Panc1 (cell line): ENCODE data around the gene CDK6. TPM values are rescaled to one million over a fixed set of nuclear protein-coding genes. Genes with fewer than 3 reads are reported as not detected.

ENCODE experiments used
- ATAC-seq: fragments of 200-7000 bp; cut with Tn5 transposase; 2 replicates; pipeline ENCODE4 v1.9.1; 2020; ENCODE audit warnings: mild to moderate bottlenecking, moderate library complexity
- BruUV-seq: library from RNA; stranded (reverse); fragments of 400-500 nt; replicated peaks from 2 replicates; lab custom pipeline; 2021; lab: Mats Ljungman, UMichigan
- CTCF ChIA-PET: fragments of 300-600 bp; sonication (Branson Sonifier 250); formaldehyde crosslinking; loops from one replicate; lab custom pipeline; 2022; ENCODE audit warnings: antibody characterized with exemption; lab: Charles Lee
- POLR2A ChIA-PET: fragments of 300-600 bp; sonication (Branson Sonifier 250); formaldehyde crosslinking; loops from one replicate; lab custom pipeline; 2022; ENCODE audit warnings: antibody characterized with exemption; lab: Charles Lee
- DNase-seq: peaks from one replicate; pipeline ENCODE4 v3.0.0-alpha.2; 2010; ENCODE audit warnings: low read depth, low spot score
- H3K27ac ChIP-seq: 2 replicates; pipeline ENCODE4 v1.5.1; 2011; ENCODE audit warnings: mild to moderate bottlenecking, low read length, inconsistent platforms
- H3K27me3 ChIP-seq: fragments of 200-500 bp; sonication (Bioruptor generic); 2 replicates; pipeline ENCODE4 v1.6.0; 2014; ENCODE audit warnings: low read length, inconsistent platforms; ENCODE audit not compliant: control insufficient read depth, insufficient read depth
- H3K36me3 ChIP-seq: fragments of 200-500 bp; sonication (Bioruptor generic); 2 replicates; pipeline ENCODE4 v1.5.1; 2014; ENCODE audit warnings: inconsistent platforms, mild to moderate bottlenecking, low read length, moderate library complexity; ENCODE audit not compliant: control insufficient read depth, insufficient read depth
- H3K4me1 ChIP-seq: 2 replicates; pipeline ENCODE4 v1.5.1; 2011; ENCODE audit warnings: inconsistent platforms, mild to moderate bottlenecking, low read length, moderate library complexity; ENCODE audit not compliant: control insufficient read depth, insufficient read depth
- H3K4me3 ChIP-seq, 2 experiments: 2 replicates each; pipeline ENCODE4 v1.5.1; 2011 to 2012; ENCODE audit warnings: low read depth in 2 of 2, low read length in 2 of 2, mild to moderate bottlenecking in 2 of 2, inconsistent platforms in 1 of 2, moderate library complexity in 1 of 2
- H3K9me3 ChIP-seq: fragments of 200-500 bp; sonication (Bioruptor generic); 2 replicates; pipeline ENCODE4 v1.5.1; 2014; ENCODE audit warnings: low read depth, mild to moderate bottlenecking, inconsistent platforms, low read length, moderate library complexity; ENCODE audit not compliant: control insufficient read depth, insufficient read depth
- POLR2AphosphoS5 ChIP-seq: IDR thresholded peaks from 2 replicates; pipeline ENCODE4 v1.6.1; 2012; ENCODE audit warnings: mild to moderate bottlenecking, low read depth, low read length, moderate library complexity
- SIN3A ChIP-seq: IDR thresholded peaks from 2 replicates; pipeline ENCODE4 v1.6.1; 2012; ENCODE audit warnings: low read depth, mild to moderate bottlenecking, low read length, moderate library complexity, borderline replicate concordance; ENCODE audit not compliant: insufficient read depth
- TCF7L2 ChIP-seq: IDR thresholded peaks from 2 replicates; pipeline ENCODE4 v1.6.1; 2011; ENCODE audit warnings: mild to moderate bottlenecking, low read depth, low read length, inconsistent platforms
- in situ Hi-C: cut with HindIII; loops from 2 replicates; pipeline ENCODE4 v1.10.0; 2016; ENCODE audit warnings: low sequenced_read_pairs, low pct_unique_long_range_greater_than_20kb
- intact Hi-C: fragments of 100-400 bp; cut with micrococcal nuclease; formaldehyde crosslinking; loops from one replicate; pipeline ENCODE4 v1.10.0; 2022; ENCODE audit not compliant: unreplicated experiment
- total RNA-seq: library from RNA; stranded (reverse); gene quantifications from one replicate; pipeline ENCODE4 v1.2.1, GENCODE V29; 2021; ENCODE audit not compliant: unreplicated experiment
- TF ChIP-seq, protein P1 (sequence below), 2 experiments: IDR thresholded peaks; 2 replicates each; pipeline ENCODE4 v1.6.1; 2011 to 2012; ENCODE audit warnings: low read depth in 2 of 2, control low read depth in 1 of 2, low read length in 1 of 2, mild to moderate bottlenecking in 1 of 2, moderate library complexity in 1 of 2; ENCODE audit not compliant: insufficient read depth in 1 of 2
- TF ChIP-seq, protein P2 (sequence below): fragments of 450-650 bp; IDR thresholded peaks from 2 replicates; pipeline ENCODE4 v1.5.1; 2017; ENCODE audit warnings: mild to moderate bottlenecking

The CDK6 gene
- total RNA-seq, 1 experiment from 2014 or later, result 57.4 TPM

DNA sequence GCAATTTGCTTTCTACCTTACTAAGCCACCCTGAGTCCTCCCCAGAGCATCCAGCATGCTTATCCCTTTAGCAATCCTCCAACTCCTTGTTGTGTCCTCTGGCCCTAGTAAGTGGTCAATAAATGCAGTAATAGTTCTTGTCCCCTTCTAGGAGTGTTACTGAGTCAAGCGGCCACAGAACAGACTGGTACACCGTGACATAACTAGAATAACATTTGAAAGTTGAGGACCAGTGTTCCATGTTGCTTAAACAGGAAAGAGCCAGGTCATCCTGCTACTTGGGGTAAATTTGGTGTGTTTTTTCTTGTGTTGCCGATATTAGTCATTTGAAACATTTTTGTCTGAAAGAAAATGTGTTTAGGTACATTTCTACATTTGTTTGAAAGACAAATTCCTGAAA, 4.8 kb upstream of the CDK6 start:
- H3K9me3 ChIP-seq, result no peaks in the 10 kb centered on the region
- ChIA-PET POLR2A (no interaction called here), CTCF (no interaction called here)
- DNase-seq (no peak), ATAC-seq (no peak)
- no peak for TF ChIP-seq SIN3A
- no peak for TF ChIP-seq TCF7L2
- no peak for TF ChIP-seq POLR2AphosphoS5
- TF ChIP-seq, protein P1, sequence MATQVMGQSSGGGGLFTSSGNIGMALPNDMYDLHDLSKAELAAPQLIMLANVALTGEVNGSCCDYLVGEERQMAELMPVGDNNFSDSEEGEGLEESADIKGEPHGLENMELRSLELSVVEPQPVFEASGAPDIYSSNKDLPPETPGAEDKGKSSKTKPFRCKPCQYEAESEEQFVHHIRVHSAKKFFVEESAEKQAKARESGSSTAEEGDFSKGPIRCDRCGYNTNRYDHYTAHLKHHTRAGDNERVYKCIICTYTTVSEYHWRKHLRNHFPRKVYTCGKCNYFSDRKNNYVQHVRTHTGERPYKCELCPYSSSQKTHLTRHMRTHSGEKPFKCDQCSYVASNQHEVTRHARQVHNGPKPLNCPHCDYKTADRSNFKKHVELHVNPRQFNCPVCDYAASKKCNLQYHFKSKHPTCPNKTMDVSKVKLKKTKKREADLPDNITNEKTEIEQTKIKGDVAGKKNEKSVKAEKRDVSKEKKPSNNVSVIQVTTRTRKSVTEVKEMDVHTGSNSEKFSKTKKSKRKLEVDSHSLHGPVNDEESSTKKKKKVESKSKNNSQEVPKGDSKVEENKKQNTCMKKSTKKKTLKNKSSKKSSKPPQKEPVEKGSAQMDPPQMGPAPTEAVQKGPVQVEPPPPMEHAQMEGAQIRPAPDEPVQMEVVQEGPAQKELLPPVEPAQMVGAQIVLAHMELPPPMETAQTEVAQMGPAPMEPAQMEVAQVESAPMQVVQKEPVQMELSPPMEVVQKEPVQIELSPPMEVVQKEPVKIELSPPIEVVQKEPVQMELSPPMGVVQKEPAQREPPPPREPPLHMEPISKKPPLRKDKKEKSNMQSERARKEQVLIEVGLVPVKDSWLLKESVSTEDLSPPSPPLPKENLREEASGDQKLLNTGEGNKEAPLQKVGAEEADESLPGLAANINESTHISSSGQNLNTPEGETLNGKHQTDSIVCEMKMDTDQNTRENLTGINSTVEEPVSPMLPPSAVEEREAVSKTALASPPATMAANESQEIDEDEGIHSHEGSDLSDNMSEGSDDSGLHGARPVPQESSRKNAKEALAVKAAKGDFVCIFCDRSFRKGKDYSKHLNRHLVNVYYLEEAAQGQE (IDR thresholded peaks at IDR 0.05; ENCODE audit: insufficient read depth in 1 of 2, low read depth in 2 of 2, low read length in 1 of 2), result no peak
- TF ChIP-seq, protein P2, sequence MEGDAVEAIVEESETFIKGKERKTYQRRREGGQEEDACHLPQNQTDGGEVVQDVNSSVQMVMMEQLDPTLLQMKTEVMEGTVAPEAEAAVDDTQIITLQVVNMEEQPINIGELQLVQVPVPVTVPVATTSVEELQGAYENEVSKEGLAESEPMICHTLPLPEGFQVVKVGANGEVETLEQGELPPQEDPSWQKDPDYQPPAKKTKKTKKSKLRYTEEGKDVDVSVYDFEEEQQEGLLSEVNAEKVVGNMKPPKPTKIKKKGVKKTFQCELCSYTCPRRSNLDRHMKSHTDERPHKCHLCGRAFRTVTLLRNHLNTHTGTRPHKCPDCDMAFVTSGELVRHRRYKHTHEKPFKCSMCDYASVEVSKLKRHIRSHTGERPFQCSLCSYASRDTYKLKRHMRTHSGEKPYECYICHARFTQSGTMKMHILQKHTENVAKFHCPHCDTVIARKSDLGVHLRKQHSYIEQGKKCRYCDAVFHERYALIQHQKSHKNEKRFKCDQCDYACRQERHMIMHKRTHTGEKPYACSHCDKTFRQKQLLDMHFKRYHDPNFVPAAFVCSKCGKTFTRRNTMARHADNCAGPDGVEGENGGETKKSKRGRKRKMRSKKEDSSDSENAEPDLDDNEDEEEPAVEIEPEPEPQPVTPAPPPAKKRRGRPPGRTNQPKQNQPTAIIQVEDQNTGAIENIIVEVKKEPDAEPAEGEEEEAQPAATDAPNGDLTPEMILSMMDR, result no peak
- no peaks in the 10 kb centered on the region; the same call in 1 of the 2 replicates for H3K27me3 ChIP-seq
- no peak overlapping the region for H3K27ac ChIP-seq
- intact Hi-C loops (no loop called here), in situ Hi-C loops (no loop called here)
- H3K4me3 ChIP-seq, result no peak overlapping the region
- BruUV-seq, result no TSS peak
- peaks cover 2% of the 10 kb centered on the region; the same call in 1 of the 2 replicates for H3K36me3 ChIP-seq
- 0 out of 2 replicates have a peak, but pooled peaks cover 3% of the 10 kb centered on the region for H3K4me1 ChIP-seq

DNA sequence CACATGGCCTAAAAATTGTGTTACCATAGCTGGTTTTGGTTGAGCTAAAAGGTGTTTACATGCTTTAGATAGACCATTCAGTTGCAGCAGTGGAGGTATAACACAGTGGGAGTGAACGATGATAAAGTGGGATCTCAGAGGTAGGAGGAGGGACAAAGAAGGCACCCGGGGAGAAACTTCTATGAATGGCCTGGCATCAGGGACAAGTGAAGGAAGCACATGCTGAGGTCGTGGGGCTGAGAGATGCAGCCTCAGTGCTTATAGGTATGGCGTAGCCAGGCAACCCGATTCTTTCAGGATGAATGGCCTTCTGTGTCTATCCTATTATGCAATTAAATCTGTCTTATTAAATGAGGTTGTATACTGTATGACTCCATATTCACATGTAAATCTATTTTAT, 3.9 kb upstream of the CDK6 start:
- no peaks in the 10 kb centered on the region; the same call in 1 of the 2 replicates for H3K27me3 ChIP-seq
- H3K36me3 ChIP-seq, result peaks cover 2% of the 10 kb centered on the region; the same call in 1 of the 2 replicates
- in situ Hi-C loops, result no loop called here
- POLR2A ChIA-PET, result no interaction called here
- H3K4me1 ChIP-seq, result 0 out of 2 replicates have a peak, but pooled peaks cover 3% of the 10 kb centered on the region
- no peak for DNase-seq
- no peak for ATAC-seq
- CTCF ChIA-PET, result no interaction called here
- no peaks in the 10 kb centered on the region for H3K9me3 ChIP-seq
- H3K27ac ChIP-seq, result no peak overlapping the region
- no peak overlapping the region for H3K4me3 ChIP-seq
- BruUV-seq, result no TSS peak
- no peak for TF ChIP-seq TCF7L2
- TF ChIP-seq, protein P2, result no peak
- TF ChIP-seq POLR2AphosphoS5, result no peak
- TF ChIP-seq, protein P1 (IDR thresholded peaks at IDR 0.05; ENCODE audit: insufficient read depth in 1 of 2, low read depth in 2 of 2, low read length in 1 of 2), result no peak
- TF ChIP-seq SIN3A, result no peak
- intact Hi-C loops, result no loop called here
